ENCODE data around the gene FAM193A. TPM values are rescaled to one million over a fixed set of nuclear protein-coding genes. Genes with fewer than 3 reads are reported as not detected.

FAM193A gene
- total and polyA plus RNA-seq, 12 donors = 12.9 to 30.8 (median 23.1) TPM

DNA sequence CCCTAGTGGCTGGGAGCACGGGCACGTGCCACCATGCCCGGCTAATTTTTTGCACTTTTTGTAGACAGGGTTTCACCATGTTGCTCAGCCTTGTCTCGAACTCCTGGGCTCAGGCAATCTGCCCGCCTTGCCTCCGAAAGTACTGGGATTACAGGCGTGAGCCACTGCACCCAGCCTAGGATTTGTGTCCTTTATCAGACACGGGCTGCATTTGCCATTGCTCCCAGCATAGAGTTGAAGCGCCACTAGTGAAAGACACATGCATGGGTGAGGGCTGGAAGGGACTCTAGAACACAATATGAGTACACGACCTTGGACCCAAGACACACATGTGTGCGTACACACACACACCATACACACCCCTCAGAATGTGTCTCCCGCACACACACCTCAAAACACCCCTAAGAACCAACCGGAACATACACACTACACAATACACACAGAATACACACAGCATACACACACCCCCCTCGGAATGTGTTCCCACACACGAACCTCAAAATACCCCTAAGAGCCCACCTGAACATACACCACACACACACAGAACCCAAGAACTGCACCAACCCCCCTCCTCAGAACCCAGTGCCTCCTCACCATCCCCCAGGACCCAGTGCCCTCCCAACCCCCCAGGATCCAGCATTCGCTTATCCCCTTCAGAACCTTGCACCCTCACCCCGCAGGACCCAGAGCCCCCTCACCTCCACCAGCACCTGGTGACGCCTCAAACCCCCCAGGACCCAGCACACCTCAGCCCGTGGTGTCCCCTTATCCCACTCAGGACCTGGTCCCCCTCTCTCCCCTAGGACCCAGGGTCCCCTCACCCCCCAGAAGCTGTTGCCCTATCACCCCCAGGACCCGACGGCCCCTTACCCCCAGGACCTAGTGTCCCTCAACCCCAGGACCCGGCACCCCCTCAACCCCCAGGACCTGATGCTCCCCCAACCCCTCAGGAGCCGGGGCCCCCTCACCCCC lies 218.7 kb downstream of the FAM193A start:
- 58 to 63% (median 60%) methylated on average over 21 to 23 of the region's 23 CpGs for WGBS, 4 donors
- Histone ChIP-seq H3K4me3 (peak overlapping the region; percentile 25 to 78 (median 63)), H3K27me3 (no peaks in the 10 kb centered on the region), H3K36me3 (replicated peaks in 1 of 2) (no peaks in the 10 kb centered on the region), H3K4me1 (replicated peaks in 1 of 2) (peaks cover 8 to 10% of the 10 kb centered on the region in 2 donors), H3K27ac (peak overlapping the region in 1 of 5 donors; percentile 91), H3K9me3 (replicated peaks in 1 of 3) (no peaks in the 10 kb centered on the region)
- no peak for TF ChIP-seq POLR2A (IDR thresholded peaks at IDR 0.05)
- TF ChIP-seq, protein P1, sequence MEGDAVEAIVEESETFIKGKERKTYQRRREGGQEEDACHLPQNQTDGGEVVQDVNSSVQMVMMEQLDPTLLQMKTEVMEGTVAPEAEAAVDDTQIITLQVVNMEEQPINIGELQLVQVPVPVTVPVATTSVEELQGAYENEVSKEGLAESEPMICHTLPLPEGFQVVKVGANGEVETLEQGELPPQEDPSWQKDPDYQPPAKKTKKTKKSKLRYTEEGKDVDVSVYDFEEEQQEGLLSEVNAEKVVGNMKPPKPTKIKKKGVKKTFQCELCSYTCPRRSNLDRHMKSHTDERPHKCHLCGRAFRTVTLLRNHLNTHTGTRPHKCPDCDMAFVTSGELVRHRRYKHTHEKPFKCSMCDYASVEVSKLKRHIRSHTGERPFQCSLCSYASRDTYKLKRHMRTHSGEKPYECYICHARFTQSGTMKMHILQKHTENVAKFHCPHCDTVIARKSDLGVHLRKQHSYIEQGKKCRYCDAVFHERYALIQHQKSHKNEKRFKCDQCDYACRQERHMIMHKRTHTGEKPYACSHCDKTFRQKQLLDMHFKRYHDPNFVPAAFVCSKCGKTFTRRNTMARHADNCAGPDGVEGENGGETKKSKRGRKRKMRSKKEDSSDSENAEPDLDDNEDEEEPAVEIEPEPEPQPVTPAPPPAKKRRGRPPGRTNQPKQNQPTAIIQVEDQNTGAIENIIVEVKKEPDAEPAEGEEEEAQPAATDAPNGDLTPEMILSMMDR (IDR thresholded peaks at IDR 0.05) = no peak
- DNase-seq = no peak
- intact Hi-C loops (cut with DNase I) = no loop called here

DNA sequence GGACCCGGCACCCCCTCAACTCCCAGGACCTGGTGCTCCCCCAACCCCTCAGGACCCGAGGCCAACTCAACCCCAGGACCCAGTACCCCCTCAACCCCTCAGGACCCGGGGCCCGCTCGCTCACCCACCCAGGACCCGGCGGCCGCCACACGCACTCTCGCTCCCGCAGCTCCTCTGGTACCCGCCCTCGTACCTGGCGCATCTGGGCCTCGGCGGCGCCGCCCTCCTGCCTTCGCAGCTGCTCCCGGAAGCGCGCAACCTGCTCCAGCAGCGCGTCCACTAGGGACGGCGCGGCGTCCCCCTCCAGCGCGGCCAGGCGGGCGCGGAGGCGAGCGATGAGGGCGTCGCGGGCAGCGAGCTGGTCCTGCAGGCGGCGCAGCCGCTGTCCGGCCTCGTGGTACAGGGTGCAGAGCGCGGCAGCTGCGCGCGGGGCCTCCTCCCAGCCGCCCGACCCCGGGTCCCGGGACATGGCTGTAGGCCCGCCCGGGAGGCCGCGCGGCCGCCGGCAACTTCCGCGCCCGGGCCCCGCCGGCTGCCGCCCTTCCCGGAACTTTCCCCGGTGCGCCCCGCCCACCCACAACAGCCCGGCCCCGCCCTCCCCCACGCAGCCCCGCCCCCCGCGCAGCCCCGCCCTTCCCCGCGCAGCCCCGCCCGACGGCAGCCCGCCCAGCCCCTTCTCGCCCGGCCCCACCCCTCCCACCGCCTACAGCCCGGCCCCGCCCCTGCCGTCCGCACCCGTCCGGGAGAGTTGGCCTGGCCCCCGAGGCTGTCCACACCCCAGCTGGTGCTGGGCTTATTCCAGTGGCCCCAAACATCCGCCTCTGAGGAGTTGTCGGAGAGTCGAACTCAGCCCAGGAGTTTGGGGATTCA lies 219.6 kb downstream of the FAM193A start, which contains the start of gene TNIP2:
Gene TNIP2, minus strand, starts transcription at position 516 of the 870 bp plus-strand sequence. Its CDS starts 47 bp downstream, at position 469.
- 0 to 1% (median 0%) methylated on average over 3 to 90 of the region's 96 CpGs; no CpG with 5 or more reads in 1 of the 4 donors for WGBS, 4 donors
- TF ChIP-seq, protein P1 (IDR thresholded peaks at IDR 0.05) = peak in 5 of 6 experiments; percentile 30 to 77 (median 34)
- peak; percentile 52 to 64 for TF ChIP-seq POLR2A (IDR thresholded peaks at IDR 0.05)
- no peaks in the 10 kb centered on the region for H3K36me3 ChIP-seq (replicated peaks in 1 of 2)
- peaks cover 8 to 10% of the 10 kb centered on the region in 2 donors for H3K4me1 ChIP-seq (replicated peaks in 1 of 2)
- intact Hi-C loops (cut with DNase I) = no loop called here
- peak within 1 kb of the TSS; percentile 25 to 78 (median 63) for H3K4me3 ChIP-seq
- peak; percentile 78 to 87 (median 84) for DNase-seq
- H3K27me3 ChIP-seq = no peaks in the 10 kb centered on the region
- H3K9me3 ChIP-seq (replicated peaks in 1 of 3) = no peaks in the 10 kb centered on the region
- H3K27ac ChIP-seq = peak within 1 kb of the TSS in 3 of 5 donors; percentile 61 to 91 (median 69)

DNA sequence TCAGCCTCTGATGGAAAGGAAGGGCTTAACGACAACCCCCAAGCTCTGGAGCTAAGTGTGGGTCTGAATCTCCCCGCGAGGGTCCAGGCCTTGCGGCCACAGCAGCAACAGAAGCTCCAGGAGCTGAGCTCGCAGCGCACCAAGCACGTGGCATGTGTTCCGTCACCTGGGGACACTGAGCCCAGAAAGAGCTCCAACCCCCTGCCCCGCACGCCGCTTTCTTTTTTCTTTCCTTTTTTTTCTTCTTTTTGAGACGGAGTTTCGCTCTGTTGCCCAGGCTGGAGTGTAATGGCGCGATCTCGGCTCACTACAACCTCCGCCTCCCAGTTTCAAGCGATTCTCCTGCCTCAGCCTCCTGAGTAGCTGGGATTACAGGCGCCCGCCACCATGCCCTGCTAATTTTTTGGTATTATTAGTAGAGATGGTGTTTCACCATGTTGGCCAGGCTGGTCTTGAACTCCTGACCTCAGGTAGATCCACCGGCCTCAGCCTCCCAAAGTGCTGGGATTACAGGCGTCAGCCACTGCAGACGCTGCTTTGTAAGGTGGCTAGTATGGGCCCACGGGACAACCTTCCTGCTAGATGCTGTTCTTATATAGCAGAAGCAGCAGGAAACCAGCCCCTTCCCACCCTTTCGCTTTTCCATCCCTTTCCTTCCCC lies 220.4 kb downstream of the FAM193A start:
- H3K4me1 ChIP-seq (replicated peaks in 1 of 2) = peaks cover 8 to 10% of the 10 kb centered on the region in 2 donors
- TF ChIP-seq, protein P1 (IDR thresholded peaks at IDR 0.05) = no peak
- TF ChIP-seq POLR2A (IDR thresholded peaks at IDR 0.05) = no peak
- DNase-seq = no peak
- intact Hi-C loops (cut with DNase I) = no loop called here
- peak overlapping the region in 1 of 4 donors; percentile 72 for H3K4me3 ChIP-seq
- peak overlapping the region in 2 of 5 donors; percentile 10 to 91 for H3K27ac ChIP-seq
- no peaks in the 10 kb centered on the region for H3K36me3 ChIP-seq (replicated peaks in 1 of 2)
- no peaks in the 10 kb centered on the region for H3K27me3 ChIP-seq
- 73 to 79% (median 73%) methylated on average over 23 to 25 of the region's 25 CpGs for WGBS, 4 donors
- no peaks in the 10 kb centered on the region for H3K9me3 ChIP-seq (replicated peaks in 1 of 3)

Measured in adrenal gland (tissue), 12 donors.